MM.1S (cell line): Measurements from ENCODE around the gene CLEC16A.

Experiments used
- DNase-seq: peaks from one replicate; pipeline ENCODE4 v3.0.0-alpha.2; 2015
- H2AFZ ChIP-seq: fragments of 300-600 bp; sonication (generic); 2 replicates; pipeline ENCODE4 v1.6.0; 2016; ENCODE audit warnings: antibody characterized with exemption, low read length
- H3F3A ChIP-seq: fragments of 300-600 bp; sonication (generic); 2 replicates; pipeline ENCODE4 v1.6.1; 2016; ENCODE audit warnings: mild to moderate bottlenecking, antibody characterized with exemption, low read length, moderate library complexity, mixed read lengths; ENCODE audit not compliant: insufficient read depth
- H3K27ac ChIP-seq: fragments of 300-600 bp; sonication (generic); 2 replicates; pipeline ENCODE4 v1.5.1; 2016; ENCODE audit warnings: mild to moderate bottlenecking, low read length
- H3K27me3 ChIP-seq: fragments of 300-600 bp; sonication (generic); replicated peaks from 2 replicates; pipeline ENCODE4 v1.6.0; 2016; ENCODE audit warnings: low read length; ENCODE audit not compliant: insufficient read depth
- H3K36me3 ChIP-seq: fragments of 300-600 bp; sonication (generic); replicated peaks from 2 replicates; pipeline ENCODE4 v1.6.1; 2016; ENCODE audit warnings: mild to moderate bottlenecking, low read length, mixed read lengths; ENCODE audit not compliant: insufficient read depth
- H3K4me1 ChIP-seq: fragments of 300-600 bp; sonication (generic); 2 replicates; pipeline ENCODE4 v1.6.1; 2016; ENCODE audit warnings: low read length, mixed read lengths
- H3K4me2 ChIP-seq: fragments of 300-600 bp; sonication (generic); 2 replicates; pipeline ENCODE4 v1.6.0; 2016; ENCODE audit warnings: low read depth, low read length
- H3K4me3 ChIP-seq: fragments of 300-600 bp; sonication (generic); 2 replicates; pipeline ENCODE4 v1.5.1; 2016; ENCODE audit warnings: low read length, mixed read lengths
- H3K79me2 ChIP-seq: fragments of 300-600 bp; sonication (generic); 2 replicates; pipeline ENCODE4 v1.6.1; 2016; ENCODE audit warnings: mixed run types, low read length, mixed read lengths
- H3K9ac ChIP-seq: fragments of 300-600 bp; sonication (generic); 2 replicates; pipeline ENCODE4 v1.6.1; 2016; ENCODE audit warnings: low read length, mixed read lengths
- H3K9me2 ChIP-seq: fragments of 300-600 bp; sonication (generic); replicated peaks from 2 replicates; pipeline ENCODE4 v1.6.1; 2016; ENCODE audit warnings: mild to moderate bottlenecking, low read length, mixed read lengths; ENCODE audit not compliant: insufficient read depth
- H3K9me3 ChIP-seq: fragments of 300-600 bp; sonication (generic); replicated peaks from 2 replicates; pipeline ENCODE4 v1.6.1; 2016; ENCODE audit warnings: mild to moderate bottlenecking, low read length, mixed read lengths; ENCODE audit not compliant: insufficient read depth
- H4K20me1 ChIP-seq: fragments of 300-600 bp; sonication (generic); 2 replicates; pipeline ENCODE4 v1.6.1; 2016; ENCODE audit warnings: mild to moderate bottlenecking, low read length, moderate library complexity, mixed read lengths; ENCODE audit not compliant: insufficient read depth
- CTCF ChIP-seq: fragments of 300-600 bp; sonication (generic); IDR thresholded peaks from 2 replicates; pipeline ENCODE4 v1.5.1; 2016; ENCODE audit warnings: antibody characterized with exemption, low read length, mixed read lengths
- EZH2 ChIP-seq: fragments of 300-600 bp; sonication (generic); optimal IDR thresholded peaks from 2 replicates; pipeline ENCODE3; 2017; ENCODE audit warnings: low read depth, mild to moderate bottlenecking, antibody characterized with exemption, low read length, mixed read lengths
- EZH2phosphoT487 ChIP-seq: fragments of 300-600 bp; sonication (generic); IDR thresholded peaks from 2 replicates; pipeline ENCODE4 v1.6.1; 2018; ENCODE audit warnings: antibody characterized with exemption, low read length

CLEC16A gene

GRCh38 chr16:11067697-11068141, 123.4 kb downstream of the CLEC16A start:
- no peak overlapping the region for H3K4me2 ChIP-seq
- no peak overlapping the region for H3K27ac ChIP-seq

GRCh38 chr16:11071829-11072228, 127.5 kb downstream of the CLEC16A start:
- Histone ChIP-seq H3K4me1 (peaks cover under 1% of the 10 kb centered on the region; the same call in 1 of the 2 replicates), H3K36me3 (no peaks in the 10 kb centered on the region), H3K27ac (no peak overlapping the region), H2AFZ (no peak overlapping the region), H3K9ac (no peak overlapping the region), H3K4me2 (no peak overlapping the region), H4K20me1 (no peaks in the 10 kb centered on the region), H3F3A (no peaks in the 10 kb centered on the region), H3K4me3 (no peak overlapping the region), H3K9me3 (no peaks in the 10 kb centered on the region), H3K9me2 (no peaks in the 10 kb centered on the region), H3K79me2 (no peaks in the 10 kb centered on the region), H3K27me3 (no peaks in the 10 kb centered on the region)
- no peak for DNase-seq
- no peak for TF ChIP-seq EZH2phosphoT487

More at GRCh38 chr16:11067697-11068141, 123.4 kb downstream of the CLEC16A start:
- Histone ChIP-seq H4K20me1 (no peaks in the 10 kb centered on the region), H3K9ac (no peak overlapping the region), H3K79me2 (no peaks in the 10 kb centered on the region), H3F3A (no peaks in the 10 kb centered on the region), H3K4me1 (no peaks in the 10 kb centered on the region), H3K36me3 (no peaks in the 10 kb centered on the region; the same call in 1 of the 2 replicates), H3K4me3 (no peak overlapping the region), H3K9me3 (no peaks in the 10 kb centered on the region), H2AFZ (no peak overlapping the region), H3K27me3 (no peaks in the 10 kb centered on the region), H3K9me2 (no peaks in the 10 kb centered on the region)
- DNase-seq: no peak
- TF ChIP-seq EZH2phosphoT487 (no peak), CTCF (no peak), EZH2 (no peak)

DNA sequence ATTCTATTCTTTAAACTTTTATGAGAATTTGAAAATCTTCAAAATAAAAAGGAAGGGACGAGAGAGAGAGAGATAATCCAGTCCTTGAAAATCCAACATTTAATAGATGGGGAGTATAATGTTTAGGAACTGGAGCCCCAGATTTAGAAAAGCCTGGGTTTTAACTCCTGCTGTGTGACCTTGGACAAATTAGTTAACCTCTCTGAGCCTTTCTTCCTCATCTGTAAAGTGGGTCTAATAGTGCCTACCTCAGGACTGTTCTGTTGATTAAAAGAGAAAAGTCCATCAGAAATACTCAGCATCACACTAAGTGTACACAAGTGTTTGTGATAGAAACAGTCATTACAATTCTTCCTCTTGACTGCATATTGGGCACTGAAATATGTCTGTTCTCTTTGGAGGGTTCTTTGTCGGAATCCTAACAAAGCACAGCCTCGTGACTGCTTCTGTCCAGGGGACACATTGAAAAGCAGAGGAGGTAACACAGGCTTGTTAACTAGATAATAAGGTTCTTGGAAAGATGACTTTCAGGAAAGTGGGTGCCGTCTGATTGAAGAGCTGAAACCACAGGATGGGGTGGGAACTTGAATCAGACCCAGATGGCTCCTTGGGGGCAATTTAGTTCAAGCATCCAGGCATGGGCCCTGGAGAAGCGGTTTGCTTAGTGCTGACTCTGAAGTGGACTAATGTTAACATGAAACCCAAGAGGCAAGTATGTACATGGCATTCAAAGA, 128.2 kb downstream of the CLEC16A start:
- no peak for DNase-seq
- no peak overlapping the region for H3K4me2 ChIP-seq

More for the DNA sequence above, 128.2 kb downstream of the CLEC16A start:
- H2AFZ ChIP-seq: no peak overlapping the region
- H3K79me2 ChIP-seq: no peaks in the 10 kb centered on the region
- no peaks in the 10 kb centered on the region for H4K20me1 ChIP-seq
- H3K36me3 ChIP-seq: no peaks in the 10 kb centered on the region
- H3K27ac ChIP-seq: no peak overlapping the region
- no peak overlapping the region for H3K4me3 ChIP-seq
- H3K9me3 ChIP-seq: no peaks in the 10 kb centered on the region
- H3K27me3 ChIP-seq: no peaks in the 10 kb centered on the region
- TF ChIP-seq EZH2: no peak
- no peak for TF ChIP-seq CTCF
- no peak for TF ChIP-seq EZH2phosphoT487
- peaks cover 4% of the 10 kb centered on the region for H3F3A ChIP-seq
- no peak overlapping the region for H3K9ac ChIP-seq
- no peaks in the 10 kb centered on the region for H3K9me2 ChIP-seq
- peaks cover 6% of the 10 kb centered on the region for H3K4me1 ChIP-seq
